GM12872 (cell line): ENCODE measurements around the gene OR10H1.

Experiments used
- TF ChIP-seq, protein P1 (sequence below): IDR thresholded peaks from 3 replicates; pipeline ENCODE4 v1.5.1; 2011; ENCODE audit warnings: low read depth, mild to moderate bottlenecking, low read length, moderate library complexity; ENCODE audit not compliant: insufficient read depth

OR10H1 gene

DNA sequence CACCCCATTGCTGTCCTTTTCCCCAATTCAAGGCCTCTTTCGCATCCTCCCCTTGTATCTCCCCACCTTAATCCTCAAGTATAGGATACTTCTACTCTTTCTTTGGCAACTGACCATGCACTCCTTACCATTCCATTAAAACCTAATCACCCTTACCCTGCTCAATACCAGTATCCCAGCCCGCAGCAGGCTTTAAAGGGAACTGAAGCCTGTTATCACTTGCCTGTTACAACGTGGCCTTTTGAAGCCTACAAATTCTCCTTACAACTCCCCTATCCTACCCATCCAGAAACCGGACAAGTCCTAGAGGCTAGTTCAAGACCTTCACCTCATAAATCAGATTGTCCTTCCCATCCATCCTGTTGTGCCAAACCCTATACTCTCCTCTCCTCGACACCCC is 16.2 kb upstream of the OR10H1 start:
- TF ChIP-seq, protein P1, sequence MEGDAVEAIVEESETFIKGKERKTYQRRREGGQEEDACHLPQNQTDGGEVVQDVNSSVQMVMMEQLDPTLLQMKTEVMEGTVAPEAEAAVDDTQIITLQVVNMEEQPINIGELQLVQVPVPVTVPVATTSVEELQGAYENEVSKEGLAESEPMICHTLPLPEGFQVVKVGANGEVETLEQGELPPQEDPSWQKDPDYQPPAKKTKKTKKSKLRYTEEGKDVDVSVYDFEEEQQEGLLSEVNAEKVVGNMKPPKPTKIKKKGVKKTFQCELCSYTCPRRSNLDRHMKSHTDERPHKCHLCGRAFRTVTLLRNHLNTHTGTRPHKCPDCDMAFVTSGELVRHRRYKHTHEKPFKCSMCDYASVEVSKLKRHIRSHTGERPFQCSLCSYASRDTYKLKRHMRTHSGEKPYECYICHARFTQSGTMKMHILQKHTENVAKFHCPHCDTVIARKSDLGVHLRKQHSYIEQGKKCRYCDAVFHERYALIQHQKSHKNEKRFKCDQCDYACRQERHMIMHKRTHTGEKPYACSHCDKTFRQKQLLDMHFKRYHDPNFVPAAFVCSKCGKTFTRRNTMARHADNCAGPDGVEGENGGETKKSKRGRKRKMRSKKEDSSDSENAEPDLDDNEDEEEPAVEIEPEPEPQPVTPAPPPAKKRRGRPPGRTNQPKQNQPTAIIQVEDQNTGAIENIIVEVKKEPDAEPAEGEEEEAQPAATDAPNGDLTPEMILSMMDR = no peak

DNA sequence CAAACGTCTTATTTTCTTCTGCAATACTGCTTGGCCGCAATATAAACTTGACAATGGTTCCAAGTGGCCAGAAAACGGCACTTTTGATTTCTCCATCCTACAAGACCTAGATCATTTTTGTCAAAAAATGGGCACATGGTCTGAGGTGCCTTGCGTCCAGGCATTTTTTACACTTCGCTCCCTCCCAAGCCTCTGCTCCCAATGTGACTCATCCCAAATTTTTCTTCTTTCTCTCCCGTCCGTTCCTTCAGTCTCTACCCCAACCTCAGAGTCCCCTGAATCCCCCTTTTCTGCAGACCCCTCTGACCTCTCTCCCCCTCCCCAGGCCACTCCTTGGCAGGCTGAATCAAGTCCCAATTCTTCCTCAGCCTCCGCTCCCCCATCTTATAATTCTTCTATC is 14.3 kb upstream of the OR10H1 start:
- TF ChIP-seq, protein P1 = no peak

GRCh38 chr19:15829306-15829698 is 13.8 kb upstream of the OR10H1 start:
- TF ChIP-seq, protein P1 = no peak

DNA sequence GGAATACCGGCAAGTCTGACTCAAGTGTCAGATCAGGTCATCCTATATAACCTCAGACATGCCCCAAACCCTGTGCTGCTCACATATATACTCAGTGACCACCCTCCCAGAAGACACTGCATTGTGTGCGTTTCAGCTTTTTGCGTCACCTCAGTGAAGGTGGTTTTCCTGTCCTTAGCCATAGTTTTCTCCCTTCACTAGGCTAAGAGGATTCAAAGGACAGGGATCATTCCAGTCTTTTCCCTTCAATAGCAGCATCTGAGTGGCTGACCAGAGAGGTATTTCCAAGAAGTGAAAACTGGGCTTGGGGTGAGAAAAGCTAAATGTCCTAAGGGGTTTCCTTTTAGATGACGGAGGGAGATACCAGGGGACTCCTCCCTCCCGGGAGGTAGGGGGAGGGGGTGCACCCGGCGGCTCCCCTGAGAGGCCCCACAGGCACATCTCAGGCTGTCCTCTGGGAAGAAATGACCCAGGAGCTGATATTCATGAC is 12.7 kb upstream of the OR10H1 start:
- TF ChIP-seq, protein P1 = no peak

- TF ChIP-seq, protein P1 = no peak
Observed at GRCh38 chr19:15825753-15826152, 10.3 kb upstream of the OR10H1 start.

DNA sequence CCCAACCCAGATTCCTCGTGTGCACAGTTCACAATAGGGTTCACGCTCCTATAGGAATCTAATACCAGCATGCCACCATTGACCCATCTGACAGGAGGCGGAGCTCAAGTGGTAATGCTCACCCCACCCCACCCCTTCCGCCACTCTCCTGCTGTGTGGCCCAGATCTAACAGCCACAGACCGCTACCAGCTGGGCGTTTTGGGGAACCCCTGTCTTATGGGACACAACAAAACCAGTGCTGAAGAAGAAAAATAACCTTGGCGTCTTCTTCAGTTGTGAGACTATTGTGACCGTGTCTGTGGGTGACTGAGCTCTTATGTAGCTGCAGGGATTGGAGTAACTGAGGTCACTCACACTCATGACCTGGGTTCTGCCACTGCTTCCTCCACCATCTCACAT is 5.2 kb upstream of the OR10H1 start:
- TF ChIP-seq, protein P1 = no peak

GRCh38 chr19:15813916-15814315 is 1.5 kb downstream of the OR10H1 start:
- TF ChIP-seq, protein P1 = no peak
